Measurements from ENCODE around the gene SEC61B. TPM values are rescaled to one million over a fixed set of nuclear protein-coding genes. Genes with fewer than 3 reads are reported as not detected.

SEC61B gene
- total and polyA plus RNA-seq, 9 of the 15 experiments (the other 6 are each of a cell fraction or from before 2014, with no cell fraction given), result 57.8 to 262 (median 172) TPM

- TF ChIP-seq EGR1 (conservative IDR thresholded peaks at IDR 0.05) (no peak), ZNF79 (CRISPR knock-in tag; IDR thresholded peaks at IDR 0.05; ENCODE audit: low read depth) (no peak), COPS2 (conservative IDR thresholded peaks at IDR 0.05) (no peak), NUFIP1 (IDR thresholded peaks at IDR 0.05; ENCODE audit: partially characterized antibody) (no peak), MTA1 (IDR thresholded peaks at IDR 0.05; ENCODE audit: borderline replicate concordance) (no peak), MLX (CRISPR knock-in tag; conservative IDR thresholded peaks at IDR 0.05) (no peak), GTF2E2 (tag; IDR thresholded peaks at IDR 0.05) (no peak), ARID2 (IDR thresholded peaks at IDR 0.05) (no peak)
These were observed 41.4 kb upstream of the SEC61B start (continued) for GRCh38 chr9:99180662-99181061.

GRCh38 chr9:99181206-99181605 lies 40.9 kb upstream of the SEC61B start:
- in situ Hi-C loops (cut with MboI) (loop anchor here (5.0 to 10.0 kb wide), 3 partner anchors 81 to 1034 kb away; no protein-coding TSS in a partner anchor), intact Hi-C loops (cut with micrococcal nuclease) (loop anchor here (5.0 to 10.0 kb wide), 9 partner anchors 114 to 1416 kb away; no protein-coding TSS in a partner anchor)
- Histone ChIP-seq H4K20me1 (replicated peaks; ENCODE audit: control insufficient read depth, insufficient read depth, low read length) (no peaks in the 10 kb centered on the region), H3K79me2 (ENCODE audit: control insufficient read depth, insufficient read depth, low read length) (no peaks in the 10 kb centered on the region), H3K9me1 (ENCODE audit: control insufficient read depth, insufficient read depth, low read length) (no peaks in the 10 kb centered on the region), H3K9me3 (replicated peaks; ENCODE audit: control insufficient read depth, insufficient read depth, low read depth, low read length) (no peaks in the 10 kb centered on the region), H3K36me3 (ENCODE audit: control insufficient read depth, insufficient read depth, low read length) (no peaks in the 10 kb centered on the region), H3K27me3 (ENCODE audit: control insufficient read depth in 2 of 2, insufficient read depth in 2 of 2, low read length in 2 of 2) (peaks cover 0 to 29% of the 10 kb centered on the region in 2 experiments), H3K4me2 (ENCODE audit: insufficient read depth, low read length) (no peak overlapping the region), H3K4me1 (replicated peaks in 1 of 2; ENCODE audit: control insufficient read depth in 2 of 2, insufficient read depth in 2 of 2, low read length in 2 of 2) (peaks cover 2 to 5% of the 10 kb centered on the region in 2 experiments; a peak in 3 of 5 replicates), H2AFZ (ENCODE audit: low read depth, low read length) (no peak overlapping the region), H3K9ac (ENCODE audit: insufficient read depth in 1 of 2, low read depth in 2 of 2, low read length in 2 of 2) (no peak overlapping the region), H3K4me3 (no peak overlapping the region), H3K27ac (ENCODE audit: extremely low read depth, low read depth, low read length) (no peak overlapping the region)
- CTCF ChIA-PET (ENCODE audit: low intra/inter-chr PET ratio), result interaction anchor here (0.6 kb wide), 1 partner anchor 637 kb away, joined by 3 read pairs; no protein-coding TSS in a partner anchor
- FAIRE-seq (no peak), ATAC-seq (no peak), DNase-seq (ENCODE audit: extremely low read depth in 1 of 4, low spot score in 3 of 4) (no peak)
- 12% methylated on average over 2 of the region's 2 CpGs for WGBS (ENCODE audit: insufficient coverage, low coverage, missing lambda C conversion rate)
- POLR2A ChIA-PET, result interaction anchor here (0.5 kb wide), 1 partner anchor 29 kb away, joined by 3 read pairs; no protein-coding TSS in a partner anchor
- TF ChIP-seq ZSCAN32 (CRISPR knock-in tag; IDR thresholded peaks at IDR 0.05), result no peak
- no peak for TF ChIP-seq MTA1 (IDR thresholded peaks at IDR 0.05; ENCODE audit: borderline replicate concordance)
- no peak for TF ChIP-seq FOXJ2 (tag; IDR thresholded peaks at IDR 0.05)
- no peak for TF ChIP-seq ZNF589 (CRISPR knock-in tag; IDR thresholded peaks at IDR 0.05; ENCODE audit: low read depth)
- no peak for TF ChIP-seq CC2D1A (IDR thresholded peaks at IDR 0.05)
- TF ChIP-seq SIN3A (IDR thresholded peaks at IDR 0.05; ENCODE audit: borderline replicate concordance in 2 of 2, control insufficient read depth in 1 of 2, low read depth in 2 of 2, low read length in 2 of 2), result no peak
- no peak for TF ChIP-seq DDX20 (tag; IDR thresholded peaks at IDR 0.05; ENCODE audit: low read depth)
- TF ChIP-seq DACH1 (IDR thresholded peaks at IDR 0.05; ENCODE audit: partially characterized antibody), result no peak
- TF ChIP-seq, protein P1, sequence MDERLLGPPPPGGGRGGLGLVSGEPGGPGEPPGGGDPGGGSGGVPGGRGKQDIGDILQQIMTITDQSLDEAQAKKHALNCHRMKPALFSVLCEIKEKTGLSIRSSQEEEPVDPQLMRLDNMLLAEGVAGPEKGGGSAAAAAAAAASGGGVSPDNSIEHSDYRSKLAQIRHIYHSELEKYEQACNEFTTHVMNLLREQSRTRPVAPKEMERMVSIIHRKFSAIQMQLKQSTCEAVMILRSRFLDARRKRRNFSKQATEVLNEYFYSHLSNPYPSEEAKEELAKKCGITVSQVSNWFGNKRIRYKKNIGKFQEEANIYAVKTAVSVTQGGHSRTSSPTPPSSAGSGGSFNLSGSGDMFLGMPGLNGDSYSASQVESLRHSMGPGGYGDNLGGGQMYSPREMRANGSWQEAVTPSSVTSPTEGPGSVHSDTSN (CRISPR knock-in tag; IDR thresholded peaks at IDR 0.05; ENCODE audit: low read depth), result no peak
- TF ChIP-seq, protein P1 (tag; conservative IDR thresholded peaks at IDR 0.05; ENCODE audit: low read depth), result no peak
- no peak for TF ChIP-seq ZNF785 (CRISPR knock-in tag; IDR thresholded peaks at IDR 0.05)
- no peak for TF ChIP-seq IRF9 (tag; IDR thresholded peaks at IDR 0.05)
- BruUV-seq (replicated peaks), result no TSS peak
